ENCODE data around the gene SPOCK2. TPM values are rescaled to one million over a fixed set of nuclear protein-coding genes. Genes with fewer than 3 reads are reported as not detected.

Gene SPOCK2
- total and polyA plus RNA-seq, 2 of the 13 experiments (the other 11 are each of a cell fraction or from before 2014, with no cell fraction given): 8.6 to 30.6 TPM

- Histone ChIP-seq H3K9me3 (ENCODE audit: low read length) (no peaks in the 10 kb centered on the region), H2AFZ (ENCODE audit: low read length) (no peak overlapping the region), H3K4me2 (ENCODE audit: low read depth, low read length) (0 out of 2 replicates have a peak overlapping the region, but pooled peaks have one; percentile 26), H3K27ac (ENCODE audit: extremely low read length, insufficient read depth, low read length) (no peak overlapping the region), H3K27me3 (ENCODE audit: control insufficient read depth in 1 of 2, insufficient read depth in 2 of 2, low read length in 2 of 2) (peaks cover 3 to 34% of the 10 kb centered on the region in 2 experiments), H3K9ac (ENCODE audit: insufficient read depth, low read depth, low read length) (no peak overlapping the region), H3K36me3 (replicated peaks in 1 of 2; ENCODE audit: control insufficient read depth in 1 of 2, insufficient read depth in 2 of 2, low read length in 2 of 2) (no peaks in the 10 kb centered on the region), H3K4me1 (ENCODE audit: insufficient read depth, low read length) (peaks cover 43% of the 10 kb centered on the region), H3K4me3 (replicated peaks in 1 of 3; ENCODE audit: insufficient read depth in 1 of 3, low read depth in 2 of 3, low read length in 3 of 3) (no peak overlapping the region), H3K79me2 (ENCODE audit: insufficient read depth, low read length) (no peaks in the 10 kb centered on the region), H4K20me1 (ENCODE audit: insufficient read depth, low read length) (no peaks in the 10 kb centered on the region)
- intact Hi-C loops (cut with micrococcal nuclease; ENCODE audit: unreplicated experiment): no loop called here
- no peak for FAIRE-seq
- DNase-seq (ENCODE audit: low spot score): no peak
- in situ Hi-C loops (cut with HindIII; ENCODE audit: extremely low pct_ligation_motif_present, low pct_unique_long_range_greater_than_20kb): no loop called here
- BruUV-seq (replicated peaks): no TSS peak
- 0 out of 2 replicates have a peak, but pooled peaks have one; percentile 25 for TF ChIP-seq KDM5B (CRISPR knock-in tag; IDR thresholded peaks at IDR 0.05; ENCODE audit: borderline replicate concordance)
- no peak for TF ChIP-seq ZNF883 (CRISPR knock-in tag; IDR thresholded peaks at IDR 0.05; ENCODE audit: not compliant biosample characterization)
- TF ChIP-seq, protein P1, sequence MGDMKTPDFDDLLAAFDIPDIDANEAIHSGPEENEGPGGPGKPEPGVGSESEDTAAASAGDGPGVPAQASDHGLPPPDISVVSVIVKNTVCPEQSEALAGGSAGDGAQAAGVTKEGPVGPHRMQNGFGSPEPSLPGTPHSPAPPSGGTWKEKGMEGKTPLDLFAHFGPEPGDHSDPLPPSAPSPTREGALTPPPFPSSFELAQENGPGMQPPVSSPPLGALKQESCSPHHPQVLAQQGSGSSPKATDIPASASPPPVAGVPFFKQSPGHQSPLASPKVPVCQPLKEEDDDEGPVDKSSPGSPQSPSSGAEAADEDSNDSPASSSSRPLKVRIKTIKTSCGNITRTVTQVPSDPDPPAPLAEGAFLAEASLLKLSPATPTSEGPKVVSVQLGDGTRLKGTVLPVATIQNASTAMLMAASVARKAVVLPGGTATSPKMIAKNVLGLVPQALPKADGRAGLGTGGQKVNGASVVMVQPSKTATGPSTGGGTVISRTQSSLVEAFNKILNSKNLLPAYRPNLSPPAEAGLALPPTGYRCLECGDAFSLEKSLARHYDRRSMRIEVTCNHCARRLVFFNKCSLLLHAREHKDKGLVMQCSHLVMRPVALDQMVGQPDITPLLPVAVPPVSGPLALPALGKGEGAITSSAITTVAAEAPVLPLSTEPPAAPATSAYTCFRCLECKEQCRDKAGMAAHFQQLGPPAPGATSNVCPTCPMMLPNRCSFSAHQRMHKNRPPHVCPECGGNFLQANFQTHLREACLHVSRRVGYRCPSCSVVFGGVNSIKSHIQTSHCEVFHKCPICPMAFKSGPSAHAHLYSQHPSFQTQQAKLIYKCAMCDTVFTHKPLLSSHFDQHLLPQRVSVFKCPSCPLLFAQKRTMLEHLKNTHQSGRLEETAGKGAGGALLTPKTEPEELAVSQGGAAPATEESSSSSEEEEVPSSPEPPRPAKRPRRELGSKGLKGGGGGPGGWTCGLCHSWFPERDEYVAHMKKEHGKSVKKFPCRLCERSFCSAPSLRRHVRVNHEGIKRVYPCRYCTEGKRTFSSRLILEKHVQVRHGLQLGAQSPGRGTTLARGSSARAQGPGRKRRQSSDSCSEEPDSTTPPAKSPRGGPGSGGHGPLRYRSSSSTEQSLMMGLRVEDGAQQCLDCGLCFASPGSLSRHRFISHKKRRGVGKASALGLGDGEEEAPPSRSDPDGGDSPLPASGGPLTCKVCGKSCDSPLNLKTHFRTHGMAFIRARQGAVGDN (CRISPR knock-in tag; IDR thresholded peaks at IDR 0.05): 0 out of 2 replicates have a peak, but pooled peaks have one; percentile 10
- no peak for TF ChIP-seq SIN3A (IDR thresholded peaks at IDR 0.05; ENCODE audit: borderline replicate concordance, low read depth, low read length)
- WGBS (ENCODE audit: low lambda C conversion rate): 46% methylated on average over 12 of the region's 14 CpGs
- CTCF ChIA-PET (ENCODE audit: low intra/inter-chr PET ratio, low total read pairs): no interaction called here
- ATAC-seq: 0 out of 3 replicates have a peak, but pooled peaks have one; percentile 9
- POLR2A ChIA-PET: no interaction called here
Measured at GRCh38 chr10:72073708-72074573, 14.4 kb downstream of the SPOCK2 start.

Data from HepG2 (cell line).